Inferior parietal cortex (tissue), 1 donor: ENCODE measurements around the gene ZNF473.
"Not testable (repeated sequence)": the region's sequence is repeated elsewhere in the genome, so short reads cannot be mapped to it uniquely, and the experiment has no call there.

ENCODE experiments used
- DNase-seq: peaks from one replicate; pipeline ENCODE4 v3.0.0-alpha.2; 2016; ENCODE audit errors: extremely low spot score

Gene ZNF473

DNA sequence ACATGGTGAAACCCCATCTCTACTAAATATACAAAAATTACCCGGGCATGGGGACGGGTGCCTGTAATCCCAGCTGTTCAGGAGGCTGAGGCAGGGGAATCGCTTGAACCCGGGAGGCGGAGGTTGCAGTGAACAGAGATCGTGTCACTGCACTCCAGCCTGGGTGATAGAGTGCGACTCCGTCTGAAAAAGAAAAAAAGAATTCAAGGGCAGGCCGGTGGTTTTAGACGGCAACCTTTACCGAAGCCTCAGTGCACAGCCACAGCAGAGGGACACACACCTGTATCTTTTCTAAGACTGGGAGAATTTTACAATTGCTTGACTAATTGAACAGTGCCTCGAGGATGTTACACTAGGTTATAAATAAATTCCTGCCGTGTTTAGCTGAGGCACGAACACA lies 73.9 kb downstream of the ZNF473 start:
- DNase-seq = not testable (repeated sequence)

DNA sequence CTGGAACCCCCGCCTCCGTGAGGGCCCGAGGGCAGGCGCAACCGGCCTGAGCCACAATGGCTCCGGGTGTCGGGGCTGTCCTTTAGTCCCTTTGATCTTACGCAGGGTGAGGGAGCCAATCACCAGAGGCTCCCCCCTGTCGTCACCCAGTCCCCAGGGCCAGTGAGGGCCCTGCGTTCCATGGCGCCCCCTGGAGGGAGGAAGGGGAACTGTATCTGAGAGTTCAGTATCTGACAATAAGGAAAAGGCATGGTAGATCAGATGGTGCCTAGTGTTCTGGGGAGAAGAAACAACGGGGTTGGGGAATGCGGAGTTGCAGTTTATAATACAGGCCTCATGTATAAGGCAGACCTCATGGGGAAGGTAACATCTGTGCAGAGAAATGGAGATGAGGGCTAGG lies 75.1 kb downstream of the ZNF473 start:
- DNase-seq = not testable (repeated sequence)
